Activated CD4-positive, alpha-beta T cell treated with anti-CD3 and anti-CD28 coated beads for 4 hours (primary cell): ENCODE results near the gene PTGFRN.

Experiments
- DNase-seq, 2 donors: peaks; one replicate each; pipeline ENCODE4 v3.0.0-alpha.2; 2020

PTGFRN gene

DNA sequence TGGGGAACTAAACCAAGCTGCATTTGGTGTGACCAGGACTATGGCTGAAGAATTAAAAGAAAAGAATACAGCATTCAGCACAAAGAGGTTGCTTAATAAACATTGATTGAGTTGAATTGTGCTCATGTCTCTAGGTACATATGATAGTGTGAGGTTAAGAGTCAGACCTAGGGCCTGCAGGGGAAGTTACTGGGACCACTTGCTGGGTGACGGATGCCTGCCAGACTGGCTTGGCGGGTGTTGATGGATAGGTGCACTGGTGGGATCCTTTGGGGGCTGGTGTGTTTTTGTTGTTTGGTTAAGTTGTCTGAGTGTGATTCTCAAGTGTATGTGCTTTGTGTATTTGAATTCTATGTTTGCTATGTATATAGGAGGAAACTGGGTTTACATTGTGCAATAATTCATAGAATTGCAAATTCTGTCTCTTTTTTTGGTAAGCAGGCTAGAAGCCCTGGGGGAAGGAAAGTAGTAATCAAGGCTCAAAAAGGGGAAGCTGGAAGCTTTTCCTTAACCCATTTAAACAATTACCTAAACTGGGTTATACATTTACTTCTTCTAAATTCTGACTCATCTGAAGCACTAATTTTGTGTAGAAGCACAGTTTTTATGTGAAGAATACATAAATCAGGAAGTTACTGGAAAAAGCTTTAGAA, 93.6 kb downstream of the PTGFRN start:
- no peak for DNase-seq

DNA sequence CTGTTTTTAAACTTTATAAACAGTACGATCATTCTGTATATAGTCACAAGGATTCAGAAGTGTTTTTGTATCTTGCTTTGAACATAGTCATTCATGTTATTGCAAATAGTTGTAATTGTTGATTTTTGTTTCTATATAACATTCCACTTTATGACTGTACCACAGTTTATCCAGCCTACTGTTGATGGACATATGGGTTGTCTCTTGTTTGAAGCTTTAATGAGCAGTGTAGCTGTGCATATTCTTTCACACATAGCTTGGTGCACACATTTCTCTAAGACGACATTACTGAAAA, 98.0 kb downstream of the PTGFRN start:
- no peak for DNase-seq

DNA sequence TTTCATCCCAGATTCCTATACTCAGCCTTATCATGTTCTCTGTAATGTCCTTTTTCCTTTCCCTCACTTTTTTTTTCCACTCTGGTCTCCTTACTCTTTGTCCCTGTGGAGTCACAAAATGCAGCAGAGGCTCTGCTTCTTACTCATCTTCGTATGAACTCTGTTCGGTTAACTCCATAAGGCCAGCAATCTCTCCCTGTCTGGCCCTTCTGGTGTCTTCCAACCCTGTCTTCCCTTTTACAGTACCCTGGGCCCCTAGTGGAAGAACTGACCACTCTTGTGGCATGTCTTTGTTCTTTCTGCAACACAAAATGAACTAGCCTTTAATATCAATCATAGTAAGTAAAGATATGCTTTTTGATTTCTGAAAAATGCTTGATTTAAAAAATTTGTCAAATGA, 98.9 kb downstream of the PTGFRN start:
- no peak for DNase-seq

DNA sequence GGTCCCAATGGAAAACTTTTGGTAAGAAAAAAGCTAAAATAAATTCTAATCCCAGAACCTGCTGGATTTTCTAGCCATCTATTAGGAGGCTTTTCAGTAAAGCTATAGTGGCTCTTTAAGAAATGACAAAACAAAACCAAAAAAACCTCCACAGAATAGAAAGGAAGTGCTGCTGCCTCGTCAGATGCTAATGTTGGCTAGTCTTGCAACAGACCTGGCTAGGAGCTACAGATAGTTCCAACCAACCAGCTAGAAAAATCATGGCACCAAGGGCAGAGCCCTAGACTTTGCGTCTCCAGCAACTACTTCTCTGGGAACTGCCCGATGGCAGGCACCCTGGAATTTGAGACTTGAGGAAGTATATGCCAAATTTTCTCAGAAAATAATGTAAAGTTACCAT, 99.4 kb downstream of the PTGFRN start:
- DNase-seq = no peak

DNA sequence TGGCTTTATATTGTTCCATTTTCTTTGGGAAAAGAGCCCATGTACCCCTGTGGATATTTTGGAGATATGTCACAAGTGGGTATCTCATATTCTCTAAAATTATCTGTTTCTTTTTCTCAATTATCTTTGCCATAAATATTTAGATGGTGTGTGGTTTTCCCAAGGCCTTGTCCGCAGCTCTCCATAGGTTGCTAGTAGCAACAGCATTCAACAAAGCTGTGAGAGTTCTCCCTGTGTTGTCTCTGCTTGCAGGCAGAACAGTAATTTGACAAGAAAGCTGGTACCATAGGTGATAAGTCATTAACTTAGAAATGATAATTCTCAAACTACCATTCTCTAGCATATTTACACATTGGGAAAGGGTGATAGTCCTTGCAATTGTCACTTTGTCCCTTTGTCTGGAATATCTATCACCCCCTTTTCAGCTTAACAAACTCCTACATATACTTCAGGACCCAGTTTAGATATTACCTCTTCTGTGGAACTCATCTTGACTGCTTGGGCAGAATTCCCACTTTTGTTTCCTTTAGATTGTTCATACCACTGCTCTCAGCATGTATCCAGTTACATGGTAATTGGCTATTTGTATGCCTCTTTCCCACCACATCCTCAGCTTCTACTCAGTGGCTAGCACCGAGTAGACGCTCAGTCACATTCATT, 100.7 kb downstream of the PTGFRN start:
- DNase-seq = no peak

DNA sequence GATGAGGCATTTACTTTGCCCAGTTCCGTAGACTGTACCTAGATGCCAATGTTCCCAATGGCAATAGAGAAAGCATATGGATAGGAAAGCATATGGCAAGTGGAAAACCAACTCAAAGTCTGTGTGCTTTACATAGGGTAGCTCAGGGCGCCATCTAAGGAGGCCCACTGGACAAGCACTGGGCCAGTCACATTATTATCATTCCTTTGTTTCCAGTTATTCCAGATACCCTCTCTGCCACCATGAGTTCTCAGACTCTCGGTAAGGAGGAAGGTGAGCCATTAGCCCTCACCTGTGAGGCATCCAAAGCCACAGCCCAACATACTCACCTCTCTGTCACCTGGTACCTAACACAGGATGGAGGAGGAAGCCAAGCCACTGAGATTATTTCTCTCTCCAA, 101.6 kb downstream of the PTGFRN start:
- DNase-seq = no peak

DNA sequence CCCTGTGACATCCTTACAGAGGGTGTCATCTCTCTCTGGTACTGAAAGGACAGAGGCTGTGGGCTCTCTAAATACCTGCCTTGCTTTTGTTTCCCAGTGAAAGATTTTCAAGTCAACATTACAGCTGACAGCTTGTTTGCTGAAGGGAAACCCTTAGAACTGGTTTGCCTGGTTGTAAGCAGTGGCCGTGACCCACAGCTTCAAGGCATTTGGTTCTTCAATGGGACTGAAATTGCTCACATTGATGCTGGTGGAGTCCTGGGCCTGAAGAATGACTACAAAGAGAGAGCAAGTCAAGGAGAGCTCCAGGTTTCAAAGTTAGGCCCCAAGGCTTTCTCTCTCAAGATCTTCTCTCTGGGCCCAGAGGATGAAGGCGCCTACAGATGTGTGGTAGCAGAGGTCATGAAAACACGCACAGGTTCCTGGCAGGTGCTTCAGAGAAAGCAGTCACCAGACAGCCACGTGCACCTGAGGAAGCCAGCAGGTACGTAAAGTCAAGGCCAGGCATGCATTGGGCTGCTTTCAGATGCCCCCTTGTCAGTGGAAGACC, 103.7 kb downstream of the PTGFRN start:
- no peak for DNase-seq

DNA sequence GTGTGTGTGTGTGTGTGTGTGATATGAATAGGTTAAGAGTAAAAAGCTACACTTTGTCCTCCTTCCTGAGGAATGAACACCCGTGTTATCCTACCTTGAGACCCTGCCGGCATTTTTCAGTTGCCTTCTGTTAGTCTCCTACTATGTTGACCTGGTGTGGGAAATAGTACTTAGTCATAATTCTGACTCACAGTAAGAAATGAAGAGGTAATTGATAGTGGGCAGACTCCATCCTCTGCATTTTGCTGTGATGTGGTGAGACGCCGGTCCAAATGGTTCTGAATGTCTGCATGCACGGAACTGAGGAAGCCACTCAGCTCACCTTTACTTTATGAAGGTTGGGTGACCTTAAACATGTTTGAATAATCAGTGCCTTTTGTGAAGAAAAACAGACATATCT, 104.5 kb downstream of the PTGFRN start:
- DNase-seq = peak; percentile 21 to 29

DNA sequence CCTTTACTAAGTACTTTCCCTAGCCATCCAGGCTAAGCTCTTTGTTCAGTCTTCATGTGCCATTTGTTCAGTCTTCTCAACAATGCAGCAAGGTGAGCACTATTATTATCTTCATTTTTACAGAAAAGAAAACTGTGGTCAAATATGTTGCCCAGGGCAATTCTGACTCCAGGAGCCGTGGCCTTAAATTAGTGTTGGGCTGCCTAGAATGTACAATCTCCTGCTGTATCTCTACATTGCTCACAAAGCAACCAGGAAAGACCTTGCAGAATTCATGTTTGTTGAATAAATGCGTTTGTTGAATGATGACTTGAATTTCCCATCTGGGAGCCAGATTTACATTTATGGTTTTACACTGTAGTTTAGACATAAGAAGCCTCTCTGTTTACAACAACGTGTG, 106.0 kb downstream of the PTGFRN start:
- DNase-seq = no peak

DNA sequence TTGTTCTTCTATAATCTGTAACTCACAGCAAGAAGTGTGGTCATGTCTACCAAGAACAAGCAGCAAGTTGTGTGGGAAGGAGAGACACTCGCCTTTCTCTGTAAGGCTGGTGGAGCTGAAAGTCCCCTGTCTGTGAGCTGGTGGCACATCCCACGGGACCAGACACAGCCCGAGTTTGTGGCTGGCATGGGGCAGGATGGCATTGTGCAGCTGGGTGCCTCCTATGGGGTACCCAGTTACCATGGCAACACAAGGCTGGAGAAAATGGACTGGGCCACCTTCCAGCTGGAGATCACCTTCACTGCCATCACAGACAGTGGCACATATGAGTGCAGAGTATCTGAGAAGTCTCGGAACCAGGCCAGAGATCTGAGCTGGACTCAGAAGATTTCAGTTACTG, 107.3 kb downstream of the PTGFRN start:
- no peak for DNase-seq

DNA sequence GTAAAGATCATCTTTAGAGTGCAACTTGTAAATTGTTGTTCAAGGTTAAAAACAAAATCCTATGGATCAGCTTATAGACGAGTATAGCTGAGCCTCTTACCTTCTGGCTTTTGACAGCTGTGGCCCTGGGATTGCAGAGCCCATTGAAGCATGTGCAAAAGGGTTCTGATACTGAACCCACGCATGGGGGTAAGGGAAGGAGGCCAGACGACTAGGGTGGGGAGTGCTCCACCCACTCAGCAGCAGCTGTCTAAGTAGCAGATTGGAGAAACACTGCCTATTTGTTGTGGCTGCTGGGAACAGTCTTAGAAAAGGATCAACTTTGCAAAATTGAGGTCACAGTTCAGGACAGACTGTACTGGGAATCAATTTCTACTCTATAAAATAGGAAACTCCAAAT, 107.9 kb downstream of the PTGFRN start:
- DNase-seq = peak in 1 of 2 donors; percentile 14

DNA sequence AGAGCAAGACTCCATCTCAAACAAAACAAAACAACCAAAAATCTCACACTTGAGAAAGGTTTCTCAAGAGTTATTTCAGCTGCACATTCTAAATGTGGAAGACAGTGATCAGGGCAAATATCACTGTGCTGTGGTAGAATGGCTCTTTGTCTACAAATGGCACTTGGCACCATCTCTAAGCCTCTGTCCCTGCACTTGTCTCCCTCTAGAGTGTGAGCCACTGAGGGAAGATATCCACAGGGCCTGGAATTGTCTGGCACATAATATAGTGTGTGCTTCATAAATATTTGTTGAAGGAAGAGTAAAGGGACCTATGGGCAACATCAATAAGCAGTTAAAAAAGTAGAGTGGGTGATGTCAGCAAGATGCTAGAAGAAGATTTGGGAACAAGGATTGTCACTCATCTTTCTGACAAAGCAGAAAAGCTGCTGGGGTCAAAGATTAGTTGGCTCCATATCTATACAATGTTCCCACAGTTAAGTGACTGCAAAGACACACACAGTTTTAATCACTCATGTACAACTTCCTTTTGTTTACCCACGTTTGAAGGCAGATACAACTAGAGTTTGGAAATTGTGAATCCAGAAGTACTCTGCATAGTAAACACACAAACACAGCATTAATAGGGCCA, 110.9 kb downstream of the PTGFRN start:
- no peak for DNase-seq

DNA sequence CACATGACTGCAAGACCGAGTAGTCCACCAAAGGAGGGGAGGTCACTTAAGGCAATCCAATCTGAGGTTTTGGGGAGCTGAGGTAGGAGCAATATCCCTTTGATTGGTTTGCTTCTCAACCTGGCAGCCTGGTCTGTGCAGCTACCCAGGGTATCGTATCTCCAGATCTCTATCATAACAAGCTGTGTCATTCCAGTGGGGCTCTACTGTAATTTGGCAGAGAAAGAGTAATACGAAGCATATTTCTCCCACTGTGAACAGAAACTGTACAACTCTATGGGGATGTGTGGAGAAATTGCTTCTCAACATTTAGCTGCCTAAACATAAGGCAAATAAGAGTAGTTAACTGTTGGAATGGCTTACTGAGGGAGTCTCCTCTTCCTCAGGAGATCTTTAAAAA, 112.4 kb downstream of the PTGFRN start:
- DNase-seq = no peak

DNA sequence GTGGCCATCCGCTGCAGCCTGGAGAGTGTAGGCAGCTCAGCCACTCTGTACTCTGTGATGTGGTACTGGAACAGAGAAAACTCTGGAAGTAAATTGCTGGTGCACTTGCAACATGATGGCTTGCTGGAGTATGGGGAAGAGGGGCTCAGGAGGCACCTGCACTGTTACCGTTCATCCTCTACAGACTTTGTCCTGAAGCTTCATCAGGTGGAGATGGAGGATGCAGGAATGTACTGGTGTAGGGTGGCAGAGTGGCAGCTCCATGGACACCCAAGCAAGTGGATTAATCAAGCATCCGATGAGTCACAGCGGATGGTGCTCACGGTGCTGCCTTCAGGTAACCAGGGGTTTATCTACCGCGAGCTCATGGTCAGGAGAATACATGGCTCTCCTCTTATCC, 115.9 kb downstream of the PTGFRN start:
- no peak for DNase-seq

DNA sequence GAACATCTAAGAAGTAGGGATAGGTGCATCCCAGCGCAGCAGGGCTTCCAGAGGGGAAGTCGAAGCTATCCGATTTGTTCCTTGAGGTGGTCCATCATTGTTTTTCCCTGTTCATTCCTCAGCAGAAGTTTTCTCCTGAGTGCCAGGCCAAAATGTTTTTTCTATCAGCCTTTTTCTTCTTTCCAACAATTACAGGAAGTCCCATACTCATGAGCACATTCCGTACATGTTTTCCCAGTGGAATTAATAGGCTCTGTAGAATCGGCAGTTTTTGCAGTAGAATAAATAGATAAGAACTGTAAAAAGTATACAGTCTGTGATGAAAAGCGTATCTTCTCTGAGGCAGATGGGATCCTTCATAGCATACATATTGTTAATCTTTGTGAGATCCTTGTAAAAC, 116.6 kb downstream of the PTGFRN start:
- DNase-seq = no peak

DNA sequence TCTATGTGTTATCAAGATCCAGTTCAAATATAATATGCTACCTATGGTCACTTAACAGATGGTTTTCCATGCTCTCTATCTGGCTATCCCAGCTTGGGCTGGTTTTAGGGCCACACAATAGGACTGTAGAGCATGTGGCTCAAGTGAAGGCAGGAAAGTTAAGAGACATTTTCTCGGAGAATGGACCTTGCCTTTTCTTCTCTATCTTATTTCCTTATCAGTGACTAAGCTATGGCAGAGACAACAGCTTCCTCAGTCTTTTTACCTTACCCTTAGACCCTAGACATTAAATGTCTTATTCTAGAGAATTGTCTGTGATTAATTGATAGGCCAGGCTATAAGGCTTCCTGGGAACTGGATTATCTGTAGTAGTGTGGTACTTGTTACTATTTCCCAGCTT, 120.0 kb downstream of the PTGFRN start:
- DNase-seq = no peak

DNA sequence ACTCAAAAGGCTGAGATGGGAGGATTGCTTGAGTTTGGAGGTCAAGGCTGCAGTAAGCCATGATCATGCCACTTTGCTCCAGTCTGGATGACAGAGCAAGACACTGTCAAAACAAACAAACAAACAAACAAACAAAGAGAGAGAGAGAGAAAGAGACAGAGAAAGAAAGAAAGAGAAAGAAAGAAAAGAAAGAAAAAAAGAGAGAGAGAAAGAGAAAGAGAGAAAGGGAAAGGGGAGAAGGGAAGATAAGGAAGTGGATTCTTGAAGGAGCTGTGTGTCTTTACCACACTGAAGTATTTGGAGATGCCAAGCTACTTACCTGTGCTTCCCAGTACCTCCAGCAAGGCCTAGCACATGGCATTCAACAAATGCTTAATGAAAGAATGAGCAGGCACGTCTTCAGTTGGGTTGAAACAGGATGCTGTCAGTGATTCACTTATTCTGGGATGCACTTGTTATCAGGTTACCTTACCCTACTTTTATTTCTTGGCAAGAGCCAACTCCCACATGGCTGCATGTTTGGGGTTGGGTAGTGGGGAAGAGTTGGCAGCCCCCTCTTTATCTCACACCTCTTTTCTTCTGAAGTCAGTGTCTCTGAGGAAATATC, 120.7 kb downstream of the PTGFRN start:
- no peak for DNase-seq

DNA sequence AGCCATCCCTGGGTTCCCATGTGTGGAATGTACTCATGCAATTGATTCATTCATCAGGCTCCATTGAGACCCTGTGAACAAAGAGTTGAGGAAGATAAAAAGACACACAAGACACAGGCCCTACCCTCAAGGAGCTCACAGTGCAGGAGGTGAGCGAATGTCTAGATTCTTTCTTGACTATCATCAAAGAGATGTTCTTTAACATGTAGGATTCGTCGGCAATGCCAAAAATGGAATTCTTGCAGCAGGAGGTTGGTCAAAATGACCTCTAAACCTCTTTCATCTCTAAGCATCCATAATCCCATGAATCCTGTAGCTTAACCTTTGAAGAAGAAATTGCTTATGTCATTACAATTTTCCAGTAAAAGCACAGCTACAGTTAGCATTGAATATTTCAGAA, 122.5 kb downstream of the PTGFRN start:
- DNase-seq = no peak

DNA sequence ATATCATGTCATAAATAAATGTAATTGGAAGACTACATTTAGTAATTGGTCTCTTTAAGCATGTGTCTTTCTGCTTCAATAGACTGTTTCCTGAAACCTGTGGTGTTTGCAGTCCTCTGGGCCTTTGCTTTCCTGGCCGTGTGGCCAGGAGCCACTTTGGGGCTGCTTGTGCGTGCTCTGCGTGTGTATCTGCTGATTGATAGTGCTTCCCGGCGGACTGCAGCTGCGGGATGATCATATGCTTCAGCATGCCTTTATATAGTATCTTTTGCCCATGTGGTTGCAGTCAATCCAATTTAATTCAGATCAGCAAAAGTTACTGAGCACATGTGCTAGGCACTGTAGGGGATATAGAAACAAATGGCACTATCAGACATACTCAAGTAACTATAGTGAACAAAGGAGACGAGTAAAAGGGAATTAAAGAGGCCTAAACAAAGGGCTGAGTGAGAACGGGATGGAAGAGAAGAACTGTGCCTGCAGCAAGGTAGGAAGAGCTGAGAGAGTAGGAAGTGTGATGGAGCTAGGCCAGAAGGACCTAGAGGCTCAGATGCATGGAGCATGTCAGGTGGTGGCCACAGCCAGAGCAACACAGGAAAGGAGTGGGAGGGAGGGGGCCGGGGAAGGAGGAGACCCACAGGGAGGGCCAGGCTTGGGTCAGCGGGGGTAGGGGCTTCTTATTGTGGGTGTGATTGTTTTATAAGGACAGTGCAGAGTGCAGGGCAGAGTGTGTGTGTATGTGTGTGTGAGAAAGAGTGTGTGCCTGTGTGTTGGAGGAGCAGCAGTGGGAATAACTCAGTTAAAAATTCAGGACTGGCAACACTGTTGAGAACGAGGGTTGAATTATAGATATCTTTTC, 123.2 kb downstream of the PTGFRN start:
- DNase-seq = no peak

DNA sequence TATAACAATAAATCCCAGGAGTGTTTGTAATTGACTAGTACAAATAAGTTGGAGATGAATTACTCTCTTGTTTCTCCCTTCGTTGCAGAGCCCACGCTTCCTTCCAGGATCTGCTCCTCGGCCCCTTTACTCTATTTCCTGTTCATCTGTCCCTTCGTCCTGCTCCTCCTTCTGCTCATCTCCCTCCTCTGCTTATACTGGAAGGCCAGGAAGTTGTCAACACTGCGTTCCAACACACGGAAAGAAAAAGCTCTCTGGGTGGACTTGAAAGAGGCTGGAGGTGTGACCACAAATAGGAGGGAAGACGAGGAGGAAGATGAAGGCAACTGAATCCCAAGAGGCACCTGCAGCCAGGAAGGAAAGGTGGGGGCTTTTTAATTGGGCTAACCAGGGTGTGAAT, 124.1 kb downstream of the PTGFRN start:
- no peak for DNase-seq

DNA sequence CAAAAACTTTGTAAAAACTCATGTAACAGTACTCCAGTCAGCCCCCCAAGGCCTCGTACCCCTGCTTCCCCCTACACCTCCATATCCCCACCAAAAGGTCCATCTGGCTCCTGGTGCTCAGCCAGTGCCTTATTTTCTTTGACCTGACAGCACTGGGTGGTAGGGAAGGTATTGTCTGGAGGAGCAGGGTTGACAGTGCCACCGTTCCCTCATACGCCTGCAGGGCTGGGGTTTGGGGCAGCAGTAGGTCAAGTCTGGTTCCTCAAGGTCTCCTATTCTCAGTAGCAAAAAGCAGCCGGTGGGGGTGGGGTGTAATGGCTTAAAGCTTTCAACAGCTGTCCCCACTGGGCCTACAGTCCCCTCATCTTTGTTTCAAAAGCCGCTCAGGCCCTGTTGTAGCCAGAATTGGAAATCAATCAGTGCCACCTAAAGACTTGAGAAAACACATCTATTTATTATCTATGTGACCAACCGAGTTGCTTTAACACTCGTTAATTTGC, 125.1 kb downstream of the PTGFRN start:
- DNase-seq = no peak

DNA sequence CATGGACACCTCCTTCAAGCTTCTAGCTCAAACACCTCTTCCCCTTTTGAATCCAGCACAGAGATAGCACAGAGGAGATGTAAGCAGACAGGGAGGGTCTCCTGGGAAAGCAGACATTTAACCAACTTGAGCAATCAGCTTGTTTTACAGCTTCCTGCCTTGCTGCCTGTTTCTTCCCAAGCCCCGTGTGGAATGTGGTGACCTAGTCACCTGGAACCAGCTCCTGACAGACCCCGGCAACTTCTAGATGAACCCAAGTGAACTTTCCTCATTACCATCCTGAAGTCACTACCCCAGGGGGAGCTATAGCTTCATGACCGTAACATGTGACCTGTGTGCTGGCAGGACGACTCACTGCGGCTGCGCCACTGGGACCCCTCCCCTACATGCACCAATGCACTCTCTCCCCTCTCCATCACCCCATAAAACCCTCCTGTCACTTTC, 126.3 kb downstream of the PTGFRN start:
- DNase-seq = no peak

DNA sequence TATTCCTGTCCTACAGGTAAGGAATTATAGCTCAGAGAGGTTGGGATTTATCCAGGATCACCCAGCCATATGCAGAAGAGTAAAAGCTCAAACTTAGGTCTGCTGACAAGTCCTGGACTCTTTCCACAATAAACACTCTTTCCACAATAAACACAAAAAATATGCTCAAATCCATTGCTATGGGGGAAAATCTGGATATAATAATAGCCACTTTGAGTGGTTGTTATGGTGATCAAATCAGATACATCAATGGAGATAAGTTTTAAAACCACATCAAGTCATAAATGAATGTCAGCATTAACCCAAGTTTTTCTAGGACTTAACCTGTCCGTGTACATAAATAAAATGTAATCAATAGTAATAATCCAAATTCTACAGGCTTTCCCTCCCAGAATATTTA, 128.1 kb downstream of the PTGFRN start:
- DNase-seq = no peak
